ENCODE results near the gene ZNF181.

GRCh38 chr19:34766386-34766785, 32.3 kb downstream of the ZNF181 start:
- TF ChIP-seq CTCF (IDR thresholded peaks at IDR 0.05), result no peak
- TF ChIP-seq POLR2AphosphoS5 (IDR thresholded peaks at IDR 0.05), result no peak
- no peak for TF ChIP-seq POLR2A (IDR thresholded peaks at IDR 0.05)
- no peak for TF ChIP-seq EP300 (IDR thresholded peaks at IDR 0.05)

Data from gastroesophageal sphincter (tissue), 3 donors.